NCI-H748 (cell line): ENCODE results near the gene TMUB1.

Experiments
- DNase-seq: peaks from one replicate; lab custom pipeline; 2025; ENCODE audit not compliant: unreplicated experiment; lab: John Stamatoyannopoulos, UW

Gene TMUB1

DNA sequence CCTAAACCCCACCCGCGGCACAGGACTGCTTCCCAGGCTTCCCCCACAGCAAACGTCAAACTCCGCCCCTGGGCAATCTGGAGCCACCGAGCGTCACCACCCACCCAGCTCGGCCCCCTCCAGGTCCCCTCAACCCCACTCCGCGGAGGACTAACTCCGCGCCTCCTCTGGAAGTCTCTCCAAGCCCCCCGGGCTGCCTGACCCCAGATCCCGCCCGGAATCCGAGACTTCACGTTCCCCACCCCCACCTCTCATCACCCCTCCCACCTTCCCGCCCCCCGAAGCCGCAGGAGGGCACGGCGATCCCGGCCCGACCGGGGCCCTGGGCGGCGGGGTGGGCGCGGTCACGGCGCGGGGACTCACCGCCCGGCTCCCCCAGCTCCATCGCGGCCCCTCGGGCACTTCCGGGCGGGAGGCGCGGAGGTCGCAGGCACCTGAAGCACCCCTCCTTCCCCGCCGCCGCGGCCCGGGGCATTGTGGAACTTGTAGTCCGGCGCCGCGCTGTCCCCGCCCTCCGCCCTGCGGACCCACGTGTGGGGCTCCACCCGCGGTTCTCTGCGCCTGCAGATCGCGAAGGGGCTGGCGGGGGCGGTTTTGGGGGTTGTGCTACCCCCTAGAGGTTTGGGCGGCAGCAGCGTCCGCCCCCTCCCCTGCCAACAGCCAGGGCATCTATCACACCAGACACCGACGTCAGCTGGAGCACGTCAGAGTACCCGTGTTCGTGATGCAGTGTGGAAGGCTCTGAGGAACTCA lies at the start of gene TMUB1:
TMUB1 (minus strand) TSS at position 423 of the 753 bp plus-strand sequence. CDS start 930 bp downstream, outside the sequence.
- DNase-seq, result peak; percentile 84

DNA sequence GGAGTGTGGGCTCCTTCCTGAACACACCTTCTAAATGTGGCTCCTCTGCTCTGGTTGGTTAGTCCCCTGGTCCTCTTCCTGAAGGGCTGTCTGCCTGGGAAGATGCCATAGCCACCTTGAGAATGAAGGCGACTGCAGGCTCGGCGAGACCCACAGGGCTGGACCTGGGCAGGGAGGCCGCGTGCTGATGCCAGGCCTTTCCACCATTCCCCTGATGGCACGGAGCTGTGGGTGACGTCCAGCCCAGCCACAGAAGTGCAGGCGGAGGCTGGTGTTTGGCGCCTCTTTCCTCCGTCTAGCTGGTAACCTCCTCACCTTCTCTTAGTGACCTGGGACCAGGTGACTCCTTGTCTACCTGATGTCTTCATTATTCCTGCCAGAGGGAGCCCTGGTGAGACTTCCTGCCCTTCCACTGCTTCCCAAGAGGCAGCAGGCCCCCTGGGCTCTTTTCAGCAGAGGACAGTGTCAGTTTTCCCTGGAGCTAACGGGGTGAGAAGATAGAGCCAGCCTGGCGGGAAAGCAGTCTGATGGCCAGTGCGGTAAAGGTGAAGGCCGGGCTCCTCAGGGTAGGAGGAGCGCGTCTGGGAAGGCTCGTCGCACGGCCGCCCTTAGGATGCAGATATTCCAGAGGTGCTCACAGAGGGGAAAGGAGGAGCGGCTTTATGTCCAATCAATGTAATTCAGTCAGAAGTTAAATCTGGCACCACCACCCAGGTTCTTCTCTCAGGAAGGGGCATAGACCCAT lies 49.3 kb upstream of the TMUB1 start:
- DNase-seq, result no peak

DNA sequence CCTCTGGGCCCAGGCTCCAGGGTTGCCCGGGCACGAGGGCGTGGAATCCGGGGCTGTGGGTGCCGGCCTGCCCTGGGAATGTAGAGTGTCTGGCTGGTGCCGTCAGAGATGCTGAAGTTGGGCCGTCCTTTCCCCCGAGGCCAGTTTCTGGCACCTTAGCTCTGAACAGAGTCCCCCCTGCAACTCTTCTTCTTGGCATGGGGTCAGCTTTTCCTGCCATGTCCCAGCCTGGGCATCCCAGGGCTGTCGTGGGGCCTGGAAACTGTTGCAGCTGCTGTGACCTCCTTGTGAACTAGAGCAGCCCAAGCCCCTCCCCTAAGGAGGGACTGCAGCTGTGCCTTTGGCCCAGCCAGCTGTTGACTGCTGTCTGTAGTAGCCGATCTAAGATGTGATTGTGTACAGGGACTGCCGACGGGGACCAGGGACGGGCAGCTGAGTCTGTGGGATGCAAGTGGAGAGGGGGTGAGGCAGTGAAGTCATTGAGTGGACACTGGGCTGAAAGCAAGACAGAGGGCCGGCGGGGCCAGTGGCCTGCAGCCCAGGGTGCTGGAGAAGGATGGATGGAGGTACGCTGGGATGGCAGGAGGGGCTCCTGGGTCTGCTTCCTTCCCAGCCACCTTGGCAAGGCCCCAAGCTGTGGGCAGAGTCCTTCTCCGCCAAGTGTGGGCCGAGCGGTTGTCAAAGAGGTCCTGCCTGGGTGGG lies 48.5 kb upstream of the TMUB1 start:
- no peak for DNase-seq

DNA sequence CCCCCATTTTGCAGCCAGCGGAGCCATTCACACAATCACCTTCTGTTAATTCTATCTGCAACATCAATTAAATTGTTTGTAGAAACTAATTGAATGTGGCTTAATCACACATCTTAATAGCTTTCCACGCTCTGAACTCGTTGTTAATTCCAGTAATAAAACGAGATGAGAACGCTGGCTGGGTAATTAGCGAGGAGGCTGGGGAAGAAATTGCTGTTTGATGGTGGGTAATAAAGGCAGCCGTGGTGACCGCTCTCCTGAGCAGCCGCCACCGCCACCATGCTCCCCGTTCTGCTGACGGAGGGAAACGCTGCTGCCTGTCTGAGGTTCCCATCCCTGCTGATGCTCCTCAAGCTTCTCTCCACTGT lies 47.9 kb upstream of the TMUB1 start:
- DNase-seq, result peak; percentile 23

DNA sequence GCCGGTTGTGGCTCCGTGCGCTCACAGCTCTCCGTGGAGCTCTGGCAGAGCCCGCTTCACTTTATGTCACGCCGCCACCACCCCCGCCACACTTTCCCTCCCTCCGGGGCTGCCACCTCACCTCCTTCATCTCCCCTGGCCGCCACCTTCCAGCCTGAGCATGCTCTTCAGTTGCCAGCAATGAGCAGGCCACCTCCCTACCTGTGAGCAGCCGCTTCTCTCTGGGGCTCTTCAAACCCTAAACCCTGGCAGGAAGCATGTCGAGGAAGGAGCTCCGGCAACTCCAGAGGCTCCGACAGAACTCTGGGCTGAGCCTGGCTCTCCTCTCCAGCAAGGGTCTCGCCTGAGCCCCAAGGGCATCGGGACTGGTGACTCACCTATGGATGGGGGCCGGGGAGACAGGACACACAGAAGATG lies 47.5 kb upstream of the TMUB1 start:
- no peak for DNase-seq

DNA sequence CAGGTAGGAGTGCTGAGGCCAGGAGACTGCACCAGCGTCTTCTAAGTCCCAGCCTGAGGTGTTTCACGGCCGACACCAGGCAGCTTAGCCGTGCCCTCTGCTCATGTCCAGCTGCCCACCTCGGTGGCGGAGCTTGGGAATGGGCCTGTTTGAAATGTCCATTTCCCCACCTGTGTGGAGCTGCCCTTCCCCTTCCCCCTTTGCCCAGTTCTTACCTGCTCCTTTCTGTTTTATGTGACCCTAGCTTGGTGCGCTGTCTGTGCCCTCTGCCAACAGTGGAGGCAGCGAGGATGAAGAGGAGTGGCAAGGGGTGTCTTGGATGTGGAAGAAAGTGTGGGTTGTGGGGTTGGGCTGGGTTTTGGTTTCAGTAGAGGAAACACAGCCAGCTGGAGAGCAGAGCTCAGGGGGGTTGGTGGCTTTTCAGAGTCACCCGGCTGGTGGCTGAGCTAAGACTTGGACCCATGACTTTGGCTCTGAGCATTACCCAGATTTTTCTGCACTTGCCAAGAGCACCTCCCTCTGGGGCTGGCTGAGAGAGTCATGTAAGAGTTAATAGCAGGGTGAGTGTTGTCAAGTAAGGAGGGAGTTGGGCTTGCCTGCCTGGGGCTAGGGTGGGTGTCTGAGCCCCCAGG lies 46.8 kb upstream of the TMUB1 start:
- no peak for DNase-seq

GRCh38 chr7:151129117-151129959 lies 46.0 kb upstream of the TMUB1 start:
- no peak for DNase-seq

DNA sequence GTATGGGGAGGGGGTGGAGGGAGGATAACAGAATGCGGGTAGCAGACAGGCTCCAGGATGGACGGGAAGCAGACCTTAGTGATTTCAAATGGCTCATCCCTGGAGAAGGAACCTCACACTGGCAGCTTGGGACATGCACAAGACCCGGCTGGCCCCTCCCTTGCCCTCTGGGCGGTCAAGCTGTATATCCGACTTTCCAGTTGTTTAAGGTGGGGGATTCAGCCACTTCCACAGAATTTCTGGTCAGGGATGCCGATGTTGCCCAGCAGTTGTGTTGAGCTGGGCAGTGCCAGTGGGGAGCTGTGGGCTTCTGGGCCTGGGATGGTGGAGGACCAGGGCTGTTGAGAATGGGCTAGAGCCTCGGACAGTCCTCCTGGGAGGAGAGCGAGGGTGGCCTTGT lies 45.4 kb upstream of the TMUB1 start:
- DNase-seq, result no peak

DNA sequence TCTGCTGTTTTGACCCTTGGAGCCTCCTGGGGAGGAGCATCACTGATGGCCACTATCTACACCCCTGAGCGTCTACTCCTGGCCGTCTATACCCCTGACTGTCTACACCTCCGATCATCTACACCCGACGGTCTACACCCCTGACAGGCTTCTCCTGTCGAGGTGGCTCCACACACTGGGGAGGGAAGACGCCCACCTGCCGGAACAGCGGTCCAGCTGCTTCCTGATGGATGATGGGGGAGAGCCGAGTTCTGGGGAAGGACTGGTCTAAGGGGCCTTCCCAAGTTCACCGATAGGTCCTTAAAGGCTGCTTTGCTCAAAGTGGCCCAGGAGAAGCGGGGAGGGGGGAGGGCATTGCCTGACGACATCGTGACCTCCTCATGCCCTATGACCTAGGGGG lies 44.9 kb upstream of the TMUB1 start:
- DNase-seq, result no peak

GRCh38 chr7:151126491-151127137 lies 43.3 kb upstream of the TMUB1 start:
- DNase-seq, result no peak

- DNase-seq, result no peak
Measured at GRCh38 chr7:151125846-151126481, 42.7 kb upstream of the TMUB1 start.

GRCh38 chr7:151125470-151125845 lies 42.2 kb upstream of the TMUB1 start:
- DNase-seq, result no peak

DNA sequence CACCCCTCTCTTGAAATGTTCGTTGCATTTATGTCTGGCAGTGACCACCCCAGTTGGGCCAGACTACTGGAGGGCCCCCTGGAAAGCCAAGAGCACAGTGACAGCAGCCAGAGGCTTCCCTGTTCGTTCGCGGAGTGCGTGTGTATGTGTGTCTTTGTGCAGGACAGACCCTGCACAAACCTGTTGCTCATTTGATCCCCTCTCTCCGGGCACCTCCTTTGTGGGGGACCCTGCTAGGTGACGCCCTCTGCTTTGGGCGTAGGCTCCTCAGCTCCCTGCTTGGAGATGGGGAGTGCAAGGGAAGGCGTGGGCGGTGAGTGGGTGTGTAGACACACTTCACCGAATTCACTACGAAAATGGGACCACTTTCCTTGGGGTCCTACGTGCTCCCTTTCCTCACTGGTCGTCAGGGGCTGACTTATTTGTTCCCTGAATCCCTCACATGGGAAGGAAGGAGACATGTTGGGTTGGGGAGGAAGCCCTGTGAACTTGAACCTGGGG lies 41.7 kb upstream of the TMUB1 start:
- DNase-seq, result no peak

GRCh38 chr7:151124481-151124880 lies 41.2 kb upstream of the TMUB1 start:
- no peak for DNase-seq

DNA sequence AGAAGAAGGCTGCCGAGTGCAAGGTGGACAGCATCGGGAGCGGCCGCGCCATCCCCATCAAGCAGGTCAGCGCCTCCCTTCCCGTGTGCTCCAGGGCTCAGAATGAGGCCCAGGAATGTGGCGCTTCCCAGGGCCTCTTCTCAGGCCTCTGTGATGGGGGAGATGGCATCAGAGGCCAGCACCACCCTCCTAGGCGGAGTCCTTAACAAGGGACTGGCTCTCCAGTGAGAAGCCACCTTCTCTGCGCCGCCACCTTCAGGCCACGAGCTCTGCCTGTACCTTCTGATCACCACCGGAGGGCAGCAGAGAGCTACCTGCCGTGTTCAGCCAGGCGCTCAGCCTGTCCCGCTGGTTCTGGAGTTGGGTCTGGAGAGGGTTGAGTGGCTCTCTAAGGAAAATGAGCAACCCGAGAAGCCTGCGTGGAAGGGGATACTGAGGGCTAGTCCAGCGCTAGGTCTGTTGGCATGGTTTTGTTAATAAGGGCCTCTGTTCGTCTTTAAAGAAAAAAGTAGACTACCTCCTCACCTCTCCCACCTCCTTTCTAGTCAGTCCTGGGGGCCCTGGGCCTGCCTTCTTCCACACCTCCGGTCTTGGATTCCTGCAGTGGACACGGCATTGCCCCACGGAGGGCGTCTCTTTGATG lies 40.6 kb upstream of the TMUB1 start:
- peak; percentile 68 for DNase-seq

DNA sequence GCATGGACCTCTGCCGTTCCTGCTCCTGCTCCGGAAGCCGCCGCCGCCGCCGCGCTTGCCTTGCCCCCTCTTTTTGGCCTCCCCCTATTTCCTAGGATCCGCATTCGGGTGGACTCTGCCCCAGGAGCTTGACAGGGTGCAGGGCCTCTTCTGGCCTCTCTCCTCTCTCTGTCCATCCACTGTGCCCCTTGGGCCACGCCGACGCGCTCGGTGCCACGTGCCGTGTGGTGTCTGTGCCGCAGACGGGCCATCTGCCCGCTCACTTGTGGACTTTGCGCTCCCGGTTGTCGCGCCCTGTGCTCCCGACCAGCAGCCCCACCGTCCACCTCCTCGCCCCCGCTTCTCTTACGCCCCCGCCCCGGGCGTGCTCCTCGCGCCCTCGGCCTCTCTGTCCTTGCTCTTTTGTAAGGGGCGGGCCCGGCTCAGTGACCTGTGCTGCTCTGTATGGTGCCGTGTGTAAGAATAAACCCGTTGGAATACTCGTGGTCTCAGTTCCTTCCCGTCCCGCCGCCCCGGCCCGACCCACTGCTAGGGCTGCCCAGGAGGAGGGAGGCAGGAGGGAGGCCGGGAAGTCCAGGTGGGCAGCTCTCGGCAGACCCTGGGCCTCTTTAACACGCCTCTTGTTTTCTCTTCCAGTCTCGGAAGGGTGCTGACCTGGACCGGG lies 40.0 kb upstream of the TMUB1 start:
- DNase-seq, result no peak

DNA sequence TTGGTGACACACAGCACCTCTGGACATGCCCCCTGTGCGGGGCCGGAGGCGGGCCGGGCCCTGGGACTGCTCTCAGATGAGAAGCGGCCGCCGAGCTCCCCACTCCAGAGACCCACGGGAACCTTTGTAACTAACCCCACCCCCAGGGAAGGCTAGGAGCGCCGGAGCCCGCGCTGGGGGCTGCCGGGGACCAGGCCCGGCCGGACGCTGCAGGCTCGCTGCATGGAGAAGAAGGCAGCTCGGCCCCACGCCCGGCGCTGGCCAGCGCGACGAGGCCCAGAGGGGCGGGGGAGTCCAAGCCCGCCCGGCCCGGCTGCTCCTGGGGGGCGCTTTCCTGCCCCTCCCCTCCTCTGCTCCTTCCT lies 39.5 kb upstream of the TMUB1 start:
- no peak for DNase-seq

GRCh38 chr7:151122276-151122675 lies 39.0 kb upstream of the TMUB1 start:
- DNase-seq, result no peak
